ENCODE data around the gene COG1. TPM values are rescaled to one million over a fixed set of nuclear protein-coding genes. Genes with fewer than 3 reads are reported as not detected.

The COG1 gene
- total and polyA plus RNA-seq, 4 donors = 6.9 to 16.5 (median 12.0) TPM

GRCh38 chr17:73209436-73209835 lies 16.6 kb downstream of the COG1 start:
- DNase-seq (ENCODE audit: low spot score) = no peak

GRCh38 chr17:73210002-73210678 lies 17.3 kb downstream of the COG1 start:
- Histone ChIP-seq H3K36me3 (ENCODE audit: control insufficient read depth in 4 of 4, insufficient read depth in 3 of 4, low read depth in 1 of 4, low read length in 3 of 4) (peaks cover 1 to 44% (median 34%) of the 10 kb centered on the region in 4 donors), H3K4me1 (ENCODE audit: control insufficient read depth in 4 of 4, insufficient read depth in 4 of 4, low read length in 3 of 4) (peaks cover 0 to 7% (median 4%) of the 10 kb centered on the region in 4 donors), H3K9ac (ENCODE audit: low read depth in 1 of 2, low read length in 2 of 2) (no peak overlapping the region), H3K4me3 (ENCODE audit: low read depth in 1 of 3, low read length in 3 of 3) (no peak overlapping the region), H3K27me3 (ENCODE audit: control insufficient read depth in 4 of 4, insufficient read depth in 4 of 4, low read length in 3 of 4) (no peaks in the 10 kb centered on the region), H3K27ac (ENCODE audit: low read depth in 1 of 2, low read length in 2 of 2) (no peak overlapping the region), H3K9me3 (ENCODE audit: control insufficient read depth in 4 of 4, low read length in 3 of 4) (no peaks in the 10 kb centered on the region)
- TF ChIP-seq ZBTB33 (IDR thresholded peaks at IDR 0.05) = no peak
- no peak for TF ChIP-seq YY1 (IDR thresholded peaks at IDR 0.05)
- no peak for TF ChIP-seq MAX (IDR thresholded peaks at IDR 0.05)
- no peak for TF ChIP-seq FOXA2 (IDR thresholded peaks at IDR 0.05)
- peak; percentile 32 for TF ChIP-seq CTCF (IDR thresholded peaks at IDR 0.05; ENCODE audit: low read depth, low read length, missing input control)
- no peak for TF ChIP-seq NR2F2 (IDR thresholded peaks at IDR 0.05)
- no peak for TF ChIP-seq HNF4G (IDR thresholded peaks at IDR 0.05)
- TF ChIP-seq EGR1 (IDR thresholded peaks at IDR 0.05; ENCODE audit: low read depth in 2 of 2) = no peak
- WGBS = 84% methylated on average over 8 of the region's 8 CpGs
- no peak for DNase-seq (ENCODE audit: low spot score)

More at GRCh38 chr17:73209436-73209835, 16.6 kb downstream of the COG1 start:
- Histone ChIP-seq H3K9me3 (ENCODE audit: control insufficient read depth in 4 of 4, low read length in 3 of 4) (no peaks in the 10 kb centered on the region), H3K27ac (ENCODE audit: low read depth in 1 of 2, low read length in 2 of 2) (no peak overlapping the region), H3K36me3 (ENCODE audit: control insufficient read depth in 4 of 4, insufficient read depth in 3 of 4, low read depth in 1 of 4, low read length in 3 of 4) (peaks cover 1 to 46% (median 34%) of the 10 kb centered on the region in 4 donors), H3K9ac (ENCODE audit: low read depth in 1 of 2, low read length in 2 of 2) (no peak overlapping the region), H3K4me1 (ENCODE audit: control insufficient read depth in 4 of 4, insufficient read depth in 4 of 4, low read length in 3 of 4) (peaks cover 0 to 7% (median 4%) of the 10 kb centered on the region in 4 donors), H3K4me3 (ENCODE audit: low read depth in 1 of 3, low read length in 3 of 3) (no peak overlapping the region), H3K27me3 (ENCODE audit: control insufficient read depth in 4 of 4, insufficient read depth in 4 of 4, low read length in 3 of 4) (no peaks in the 10 kb centered on the region)
- TF ChIP-seq TAF1 (conservative IDR thresholded peaks at IDR 0.05) = no peak
- TF ChIP-seq CTCF (IDR thresholded peaks at IDR 0.05; ENCODE audit: low read depth, low read length, missing input control) = no peak
- TF ChIP-seq ATF3 (IDR thresholded peaks at IDR 0.05) = no peak
- WGBS = 96% methylated on average over 13 of the region's 13 CpGs

Data from liver (tissue), 9 donors.